HCT116 (cell line): ENCODE results near the gene PTPRCAP.
"Not testable (repeated sequence)": the region's sequence is repeated elsewhere in the genome, so short reads cannot be mapped to it uniquely, and the experiment has no call there.

ENCODE experiments used
- CTCF ChIP-seq, 3 experiments: fragments of 200-600 bp in 1 of 3; sonication (generic) in 1 of 3; IDR thresholded peaks in 2 of 3; conservative IDR thresholded peaks in 1 of 3; 2 replicates each; pipeline ENCODE4 v1.5.1; 2012 to 2017; ENCODE audit warnings: low read depth in 2 of 3, low read length in 2 of 3, antibody characterized with exemption in 1 of 3, borderline replicate concordance in 1 of 3, control low read depth in 1 of 3, mild to moderate bottlenecking in 1 of 3, mixed read lengths in 1 of 3, mixed run types in 1 of 3, moderate library complexity in 1 of 3; ENCODE audit not compliant: insufficient read depth in 1 of 3
- YY1 ChIP-seq: IDR thresholded peaks from 2 replicates; pipeline ENCODE4 v1.6.1; 2011; ENCODE audit warnings: low read length, low read depth, moderate library complexity, mild to moderate bottlenecking; ENCODE audit not compliant: insufficient replicate concordance; ENCODE audit errors: extremely low read depth

- TF ChIP-seq CTCF (IDR thresholded peaks at IDR 0.05 in 2 of 3, conservative IDR thresholded peaks at IDR 0.05 in 1 of 3; ENCODE audit: borderline replicate concordance in 1 of 3, insufficient read depth in 1 of 3, low read depth in 2 of 3, low read length in 2 of 3); YY1: not testable (repeated sequence)
These were observed 48.4 kb upstream of the PTPRCAP start for GRCh38 chr11:67485873-67486361.
